T47D (cell line): ENCODE results near the gene KCNG2.

Source experiments
- DNase-seq, 2 experiments: peaks; one replicate each; pipeline versions ENCODE4 v3.0.0 to v3.0.0-alpha.2; 2011 to 2012; ENCODE audit warnings: low read depth in 1 of 2, low spot score in 1 of 2
- JUND ChIP-seq: IDR thresholded peaks from 2 replicates; pipeline ENCODE4 v1.6.1; 2012; ENCODE audit warnings: low read depth
- in situ Hi-C: cut with HindIII; loops from 2 replicates; pipeline ENCODE4 v1.10.0; 2016; ENCODE audit warnings: low sequenced_read_pairs, low pct_unique_long_range_greater_than_20kb

The KCNG2 gene

GRCh38 chr18:79926715-79927606 is 129.2 kb downstream of the KCNG2 start:
- in situ Hi-C loops, result no loop called here
- no peak for TF ChIP-seq JUND
- peak in 1 of 2 experiments; percentile 15 for DNase-seq

GRCh38 chr18:79927607-79928562 is 130.1 kb downstream of the KCNG2 start:
- DNase-seq, result no peak
- in situ Hi-C loops, result no loop called here
- no peak for TF ChIP-seq JUND

- in situ Hi-C loops, result no loop called here
- DNase-seq, result no peak
- no peak for TF ChIP-seq JUND
Observed at GRCh38 chr18:79928563-79928960, 130.8 kb downstream of the KCNG2 start.

- TF ChIP-seq JUND, result no peak
- no peak for DNase-seq
- in situ Hi-C loops, result no loop called here
Observed at GRCh38 chr18:79930020-79930642, 132.4 kb downstream of the KCNG2 start.

GRCh38 chr18:79931475-79931874 is 133.7 kb downstream of the KCNG2 start:
- DNase-seq, result no peak
- TF ChIP-seq JUND, result no peak
- in situ Hi-C loops, result no loop called here

GRCh38 chr18:79932907-79933306 is 135.2 kb downstream of the KCNG2 start:
- in situ Hi-C loops, result no loop called here
- DNase-seq, result no peak
- TF ChIP-seq JUND, result no peak

- in situ Hi-C loops, result no loop called here
- no peak for TF ChIP-seq JUND
- DNase-seq, result peak in 1 of 2 experiments; percentile 19
Observed at GRCh38 chr18:79933765-79934164, 136.0 kb downstream of the KCNG2 start.

- no peak for TF ChIP-seq JUND
- in situ Hi-C loops, result no loop called here
Observed at GRCh38 chr18:79934311-79935097, 136.8 kb downstream of the KCNG2 start.

GRCh38 chr18:79935098-79935480 is 137.4 kb downstream of the KCNG2 start:
- in situ Hi-C loops, result no loop called here
- TF ChIP-seq JUND, result no peak

More at GRCh38 chr18:79934311-79935097, 136.8 kb downstream of the KCNG2 start:
- peak in 1 of 2 experiments; percentile 27 for DNase-seq

GRCh38 chr18:79935499-79935898 is 137.8 kb downstream of the KCNG2 start:
- TF ChIP-seq JUND, result no peak
- DNase-seq, result no peak
- in situ Hi-C loops, result no loop called here

More at GRCh38 chr18:79935098-79935480, 137.4 kb downstream of the KCNG2 start:
- no peak for DNase-seq

- in situ Hi-C loops, result no loop called here
- no peak for DNase-seq
- TF ChIP-seq JUND, result no peak
Observed at GRCh38 chr18:79935925-79936324, 138.2 kb downstream of the KCNG2 start.

GRCh38 chr18:79936641-79937040 is 138.9 kb downstream of the KCNG2 start:
- in situ Hi-C loops, result no loop called here
- TF ChIP-seq JUND, result no peak

More at GRCh38 chr18:79936641-79937040, 138.9 kb downstream of the KCNG2 start:
- DNase-seq, result no peak
